Brain microvascular endothelial cell (primary cell): Measurements from ENCODE around the gene TMEM236.

ENCODE experiments used
- DNase-seq: peaks from one replicate; pipeline ENCODE4 v3.0.0-alpha.2; 2020
- H3K27ac ChIP-seq: fragments of 250-450 bp; sonication (Bioruptor Pico); 2 replicates; pipeline ENCODE4 v1.5.1; 2020; ENCODE audit warnings: mild to moderate bottlenecking, moderate library complexity
- H3K27me3 ChIP-seq: fragments of 250-450 bp; sonication (Bioruptor Pico); replicated peaks from 2 replicates; pipeline ENCODE4 v1.5.1; 2020; ENCODE audit warnings: mild to moderate bottlenecking
- H3K36me3 ChIP-seq: fragments of 250-450 bp; sonication (Bioruptor Pico); replicated peaks from 2 replicates; pipeline ENCODE4 v1.5.1; 2020; ENCODE audit warnings: mild to moderate bottlenecking
- H3K4me3 ChIP-seq: 2 replicates; pipeline ENCODE4 v1.5.1; 2011; ENCODE audit warnings: low read depth, mild to moderate bottlenecking, control low read depth, low read length, moderate library complexity
- in situ Hi-C: cut with HindIII; loops from 2 replicates; pipeline ENCODE4 v1.10.0; 2017; ENCODE audit warnings: low sequenced_read_pairs, low pct_ligation_motif_present
- TF ChIP-seq, protein P1 (sequence below): IDR thresholded peaks from 2 replicates; pipeline ENCODE4 v1.5.1; 2011; ENCODE audit warnings: low read depth, mild to moderate bottlenecking, moderate library complexity, low read length, control low read depth, inconsistent platforms; ENCODE audit errors: missing control alignments

The TMEM236 gene

DNA sequence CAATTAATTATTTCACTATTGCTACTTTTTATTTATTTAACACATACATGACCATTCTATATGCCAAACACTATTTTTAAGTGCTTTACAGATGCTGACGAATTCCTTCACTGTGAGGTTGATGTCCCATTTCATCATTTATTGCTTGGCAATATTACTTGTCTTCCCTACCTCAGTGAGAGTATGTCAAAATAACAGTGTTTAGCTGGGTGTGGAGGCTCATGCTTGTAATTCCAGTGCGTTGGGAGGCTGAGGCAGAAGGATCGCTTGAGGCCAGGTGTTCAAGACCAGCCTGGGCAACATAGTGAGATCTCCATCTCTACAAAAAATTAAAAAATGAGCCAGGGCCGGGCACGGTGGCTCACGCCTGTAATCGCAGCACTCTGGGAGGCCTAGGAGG, 37.4 kb downstream of the TMEM236 start:
- Histone ChIP-seq H3K4me3 (no peak overlapping the region), H3K27ac (no peak overlapping the region), H3K27me3 (no peaks in the 10 kb centered on the region), H3K36me3 (no peaks in the 10 kb centered on the region)
- in situ Hi-C loops: no loop called here
- TF ChIP-seq, protein P1, sequence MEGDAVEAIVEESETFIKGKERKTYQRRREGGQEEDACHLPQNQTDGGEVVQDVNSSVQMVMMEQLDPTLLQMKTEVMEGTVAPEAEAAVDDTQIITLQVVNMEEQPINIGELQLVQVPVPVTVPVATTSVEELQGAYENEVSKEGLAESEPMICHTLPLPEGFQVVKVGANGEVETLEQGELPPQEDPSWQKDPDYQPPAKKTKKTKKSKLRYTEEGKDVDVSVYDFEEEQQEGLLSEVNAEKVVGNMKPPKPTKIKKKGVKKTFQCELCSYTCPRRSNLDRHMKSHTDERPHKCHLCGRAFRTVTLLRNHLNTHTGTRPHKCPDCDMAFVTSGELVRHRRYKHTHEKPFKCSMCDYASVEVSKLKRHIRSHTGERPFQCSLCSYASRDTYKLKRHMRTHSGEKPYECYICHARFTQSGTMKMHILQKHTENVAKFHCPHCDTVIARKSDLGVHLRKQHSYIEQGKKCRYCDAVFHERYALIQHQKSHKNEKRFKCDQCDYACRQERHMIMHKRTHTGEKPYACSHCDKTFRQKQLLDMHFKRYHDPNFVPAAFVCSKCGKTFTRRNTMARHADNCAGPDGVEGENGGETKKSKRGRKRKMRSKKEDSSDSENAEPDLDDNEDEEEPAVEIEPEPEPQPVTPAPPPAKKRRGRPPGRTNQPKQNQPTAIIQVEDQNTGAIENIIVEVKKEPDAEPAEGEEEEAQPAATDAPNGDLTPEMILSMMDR: no peak
- DNase-seq: no peak

DNA sequence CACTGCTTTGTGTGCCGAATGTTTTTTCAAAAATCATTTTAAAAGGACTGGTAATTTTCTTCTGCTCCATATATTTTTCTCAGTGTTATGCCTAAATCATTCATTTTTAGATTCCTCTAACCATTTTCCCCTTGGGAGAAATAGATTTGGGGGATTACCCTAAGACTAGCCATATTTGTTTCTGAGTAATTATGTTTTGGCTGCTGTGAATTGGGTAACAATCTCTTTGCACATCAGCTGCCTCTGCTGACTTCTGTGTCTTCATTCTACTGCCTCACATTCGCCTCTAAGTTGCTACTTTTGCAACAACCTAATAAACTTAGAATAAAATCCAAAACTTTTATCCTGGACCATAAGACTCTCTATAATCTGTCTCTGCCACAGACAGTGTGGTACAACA, 38.6 kb downstream of the TMEM236 start:
- H3K4me3 ChIP-seq: no peak overlapping the region
- H3K36me3 ChIP-seq: no peaks in the 10 kb centered on the region
- TF ChIP-seq, protein P1: no peak
- in situ Hi-C loops: no loop called here
- DNase-seq: no peak
- no peaks in the 10 kb centered on the region for H3K27me3 ChIP-seq
- H3K27ac ChIP-seq: no peak overlapping the region

- Histone ChIP-seq H3K27me3 (no peaks in the 10 kb centered on the region), H3K27ac (no peak overlapping the region), H3K36me3 (no peaks in the 10 kb centered on the region), H3K4me3 (no peak overlapping the region)
- DNase-seq: no peak
- TF ChIP-seq, protein P1: no peak
- in situ Hi-C loops: no loop called here
Observed at GRCh38 chr10:17792991-17793390, 41.0 kb downstream of the TMEM236 start.

DNA sequence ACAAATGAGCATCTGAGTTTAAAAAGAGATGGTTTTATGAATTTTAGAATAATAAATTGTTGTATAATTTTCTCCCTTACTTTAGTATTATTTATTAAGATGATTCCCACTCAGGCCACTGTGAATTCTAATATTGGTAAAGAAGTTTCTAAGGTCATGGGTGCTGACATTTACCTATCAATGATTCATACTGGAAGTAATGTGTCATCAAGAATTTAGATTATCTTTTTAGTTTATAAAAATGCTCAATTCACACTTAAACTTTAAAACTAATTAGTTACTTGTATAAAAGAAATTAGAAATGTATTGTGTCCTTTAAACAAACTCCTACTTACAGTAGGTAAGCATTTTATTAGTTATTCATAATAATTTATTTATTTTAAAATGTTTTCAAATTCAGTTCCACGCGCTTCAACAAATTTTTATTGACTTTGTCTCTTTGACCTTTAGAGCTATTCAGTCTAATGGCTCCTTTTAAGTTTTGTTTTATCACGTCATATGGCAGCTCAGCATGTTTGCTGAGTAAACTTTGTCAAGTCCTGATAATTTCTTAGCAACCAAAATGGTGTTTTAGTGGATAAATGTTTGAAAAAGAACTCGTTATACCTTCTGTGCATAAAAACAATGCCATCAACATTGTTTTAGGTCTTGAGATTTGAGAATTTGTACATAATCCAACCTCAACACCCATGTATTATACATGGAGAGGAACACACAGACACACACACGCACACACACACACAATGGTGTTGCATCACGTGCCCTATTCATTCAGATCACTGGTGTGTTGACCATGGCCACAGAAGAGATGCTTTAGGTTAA, 42.0 kb downstream of the TMEM236 start:
- H3K27ac ChIP-seq: no peak overlapping the region
- in situ Hi-C loops: no loop called here
- TF ChIP-seq, protein P1: no peak
- no peak overlapping the region for H3K4me3 ChIP-seq
- no peaks in the 10 kb centered on the region for H3K27me3 ChIP-seq
- no peak for DNase-seq
- no peaks in the 10 kb centered on the region for H3K36me3 ChIP-seq

DNA sequence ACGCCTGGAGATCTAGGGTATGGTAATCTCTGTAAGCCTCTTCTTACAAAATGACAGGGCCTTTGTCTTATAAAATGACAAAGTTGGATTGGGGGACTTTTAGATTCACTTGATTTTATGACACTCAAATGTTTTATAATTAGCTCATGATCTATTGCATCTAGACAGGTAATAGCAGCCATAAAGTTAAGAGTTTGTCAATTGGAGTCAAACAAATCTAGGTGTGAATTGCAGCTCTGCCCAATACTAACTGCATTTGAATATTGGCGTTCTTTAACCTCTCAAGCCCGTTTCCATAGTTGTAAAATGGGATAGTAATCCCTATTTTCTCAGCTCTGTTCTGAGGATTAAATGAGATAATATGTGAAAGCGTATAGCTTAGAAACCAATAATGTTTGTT, 43.1 kb downstream of the TMEM236 start:
- no peak for DNase-seq
- in situ Hi-C loops: no loop called here

More for the DNA sequence above, 43.1 kb downstream of the TMEM236 start:
- no peak overlapping the region for H3K27ac ChIP-seq
- no peak overlapping the region for H3K4me3 ChIP-seq
- TF ChIP-seq, protein P1: no peak
- no peaks in the 10 kb centered on the region for H3K36me3 ChIP-seq
- no peaks in the 10 kb centered on the region for H3K27me3 ChIP-seq
